GM12878 (cell line): ENCODE measurements around the gene PLEKHA6.

Source experiments
- HDAC2 ChIP-seq: fragments of 200-600 bp; sonication (generic); IDR thresholded peaks from 2 replicates; pipeline ENCODE4 v1.6.1; 2017
- JUND ChIP-seq: IDR thresholded peaks from 2 replicates; pipeline ENCODE4 v1.6.1; 2012; ENCODE audit warnings: low read depth, mild to moderate bottlenecking, low read length, improper control_type of control experiment, moderate library complexity
- NFXL1 ChIP-seq: fragments of 450-650 bp; IDR thresholded peaks from 2 replicates; pipeline ENCODE4 v1.6.1; 2017; ENCODE audit warnings: antibody characterized with exemption, mild to moderate bottlenecking, borderline replicate concordance
- POLR2A ChIP-seq: IDR thresholded peaks from 2 replicates; pipeline ENCODE4 v1.6.1; 2011; ENCODE audit warnings: low read depth, mild to moderate bottlenecking, low read length
- REST ChIP-seq: IDR thresholded peaks from 2 replicates; pipeline ENCODE4 v1.6.1; 2012; ENCODE audit warnings: mild to moderate bottlenecking, low read depth, low read length
- TAF1 ChIP-seq: IDR thresholded peaks from 2 replicates; pipeline ENCODE4 v1.6.1; 2011; ENCODE audit warnings: mild to moderate bottlenecking, low read depth, low read length, borderline replicate concordance
- YBX1 ChIP-seq: fragments of 450-650 bp; IDR thresholded peaks from 2 replicates; pipeline ENCODE4 v1.6.1; 2016; ENCODE audit warnings: antibody characterized with exemption
- YY1 ChIP-seq: IDR thresholded peaks from 2 replicates; pipeline ENCODE4 v1.6.1; 2011; ENCODE audit warnings: low read depth, mild to moderate bottlenecking, low read length
- ZSCAN29 ChIP-seq: fragments of 450-650 bp; IDR thresholded peaks from 2 replicates; pipeline ENCODE4 v1.6.1; 2017; ENCODE audit warnings: mild to moderate bottlenecking, moderate library complexity
- ZZZ3 ChIP-seq: IDR thresholded peaks from 2 replicates; pipeline ENCODE4 v1.6.1; 2011; ENCODE audit warnings: low read depth; ENCODE audit not compliant: control insufficient read depth, insufficient read length
- TF ChIP-seq, protein P1 (sequence below): fragments of 450-650 bp; IDR thresholded peaks from 2 replicates; pipeline ENCODE4 v1.6.1; 2018; ENCODE audit warnings: borderline replicate concordance, mild to moderate bottlenecking; ENCODE audit not compliant: partially characterized antibody
- TF ChIP-seq, protein P2 (sequence below), 3 experiments: IDR thresholded peaks in 2 of 3; conservative IDR thresholded peaks in 1 of 3; 2 replicates each; pipeline ENCODE4 v1.5.1; 2011; ENCODE audit warnings: low read depth in 3 of 3, low read length in 3 of 3, mild to moderate bottlenecking in 3 of 3, control low read depth in 2 of 3, moderate library complexity in 2 of 3, inconsistent platforms in 1 of 3, mixed read lengths in 1 of 3; ENCODE audit not compliant: control insufficient read depth in 2 of 3, insufficient read depth in 1 of 3; ENCODE audit errors: extremely low read depth in 1 of 3

GRCh38 chr1:204359474-204360255 is at the start of gene PLEKHA6:
- TF ChIP-seq ZSCAN29: no peak
- no peak for TF ChIP-seq YBX1
- TF ChIP-seq JUND: no peak
- TF ChIP-seq POLR2A: no peak
- no peak for TF ChIP-seq ZZZ3
- no peak for TF ChIP-seq TAF1
- TF ChIP-seq REST: no peak
- no peak for TF ChIP-seq HDAC2
- TF ChIP-seq, protein P1, sequence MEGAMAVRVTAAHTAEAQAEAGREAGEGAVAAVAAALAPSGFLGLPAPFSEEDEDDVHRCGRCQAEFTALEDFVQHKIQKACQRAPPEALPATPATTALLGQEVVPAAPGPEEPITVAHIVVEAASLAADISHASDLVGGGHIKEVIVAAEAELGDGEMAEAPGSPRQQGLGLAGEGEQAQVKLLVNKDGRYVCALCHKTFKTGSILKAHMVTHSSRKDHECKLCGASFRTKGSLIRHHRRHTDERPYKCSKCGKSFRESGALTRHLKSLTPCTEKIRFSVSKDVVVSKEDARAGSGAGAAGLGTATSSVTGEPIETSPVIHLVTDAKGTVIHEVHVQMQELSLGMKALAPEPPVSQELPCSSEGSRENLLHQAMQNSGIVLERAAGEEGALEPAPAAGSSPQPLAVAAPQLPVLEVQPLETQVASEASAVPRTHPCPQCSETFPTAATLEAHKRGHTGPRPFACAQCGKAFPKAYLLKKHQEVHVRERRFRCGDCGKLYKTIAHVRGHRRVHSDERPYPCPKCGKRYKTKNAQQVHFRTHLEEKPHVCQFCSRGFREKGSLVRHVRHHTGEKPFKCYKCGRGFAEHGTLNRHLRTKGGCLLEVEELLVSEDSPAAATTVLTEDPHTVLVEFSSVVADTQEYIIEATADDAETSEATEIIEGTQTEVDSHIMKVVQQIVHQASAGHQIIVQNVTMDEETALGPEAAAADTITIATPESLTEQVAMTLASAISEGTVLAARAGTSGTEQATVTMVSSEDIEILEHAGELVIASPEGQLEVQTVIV: no peak
- no peak for TF ChIP-seq NFXL1
- no peak for TF ChIP-seq YY1
- TF ChIP-seq, protein P2, sequence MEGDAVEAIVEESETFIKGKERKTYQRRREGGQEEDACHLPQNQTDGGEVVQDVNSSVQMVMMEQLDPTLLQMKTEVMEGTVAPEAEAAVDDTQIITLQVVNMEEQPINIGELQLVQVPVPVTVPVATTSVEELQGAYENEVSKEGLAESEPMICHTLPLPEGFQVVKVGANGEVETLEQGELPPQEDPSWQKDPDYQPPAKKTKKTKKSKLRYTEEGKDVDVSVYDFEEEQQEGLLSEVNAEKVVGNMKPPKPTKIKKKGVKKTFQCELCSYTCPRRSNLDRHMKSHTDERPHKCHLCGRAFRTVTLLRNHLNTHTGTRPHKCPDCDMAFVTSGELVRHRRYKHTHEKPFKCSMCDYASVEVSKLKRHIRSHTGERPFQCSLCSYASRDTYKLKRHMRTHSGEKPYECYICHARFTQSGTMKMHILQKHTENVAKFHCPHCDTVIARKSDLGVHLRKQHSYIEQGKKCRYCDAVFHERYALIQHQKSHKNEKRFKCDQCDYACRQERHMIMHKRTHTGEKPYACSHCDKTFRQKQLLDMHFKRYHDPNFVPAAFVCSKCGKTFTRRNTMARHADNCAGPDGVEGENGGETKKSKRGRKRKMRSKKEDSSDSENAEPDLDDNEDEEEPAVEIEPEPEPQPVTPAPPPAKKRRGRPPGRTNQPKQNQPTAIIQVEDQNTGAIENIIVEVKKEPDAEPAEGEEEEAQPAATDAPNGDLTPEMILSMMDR (IDR thresholded peaks at IDR 0.05 in 2 of 3, conservative IDR thresholded peaks at IDR 0.05 in 1 of 3; ENCODE audit: control insufficient read depth in 2 of 3, extremely low read depth in 1 of 3, insufficient read depth in 1 of 3, low read depth in 3 of 3, low read length in 3 of 3): no peak
